Stimulated activated CD8-positive, alpha-beta memory T cell treated with anti-CD3 and anti-CD28 coated beads, Interleukin-15, amount 100 ng/mL, for 48 hours (primary cell): Measurements from ENCODE around the gene GNG12.

ENCODE experiments used
- DNase-seq, 2 donors: peaks; one replicate each; pipeline ENCODE4 v3.0.0-alpha.2; 2020; ENCODE audit warnings: low read depth in 2 of 2

The GNG12 gene

GRCh38 chr1:67832737-67833601, at the start of gene GNG12:
Gene GNG12, minus strand, starts transcription at chr1:67833467. Its CDS starts 125,781 bp downstream, at chr1:67707686.
- no peak for DNase-seq

- no peak for DNase-seq
Observed at GRCh38 chr1:67882196-67882958, 49.1 kb upstream of the GNG12 start.

DNA sequence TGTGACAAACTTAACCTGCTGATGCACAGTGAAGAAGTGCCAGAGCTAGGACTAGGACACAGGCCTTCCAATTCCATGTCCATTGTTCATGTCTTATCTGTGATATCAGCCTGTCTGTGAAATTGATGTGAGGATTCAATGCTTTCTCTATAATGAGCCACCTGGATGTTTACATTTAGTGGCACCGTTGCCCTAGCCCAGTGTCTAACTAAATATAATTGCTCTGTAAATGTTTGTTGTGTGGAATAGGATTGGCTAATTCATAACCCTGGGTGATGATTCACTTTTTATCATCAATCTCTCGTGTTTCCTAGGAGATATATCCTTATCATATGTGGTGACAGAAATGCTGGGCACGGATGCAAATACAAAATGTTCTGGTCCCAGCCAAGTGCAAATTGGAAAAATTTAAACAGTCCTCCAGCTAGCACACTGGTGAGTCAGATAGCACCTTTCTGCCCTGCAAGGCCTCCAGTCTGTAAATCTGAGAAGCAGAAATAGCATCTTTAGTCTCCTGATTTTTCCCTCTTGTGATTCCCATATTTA, 46.9 kb upstream of the GNG12 start:
- DNase-seq: no peak

DNA sequence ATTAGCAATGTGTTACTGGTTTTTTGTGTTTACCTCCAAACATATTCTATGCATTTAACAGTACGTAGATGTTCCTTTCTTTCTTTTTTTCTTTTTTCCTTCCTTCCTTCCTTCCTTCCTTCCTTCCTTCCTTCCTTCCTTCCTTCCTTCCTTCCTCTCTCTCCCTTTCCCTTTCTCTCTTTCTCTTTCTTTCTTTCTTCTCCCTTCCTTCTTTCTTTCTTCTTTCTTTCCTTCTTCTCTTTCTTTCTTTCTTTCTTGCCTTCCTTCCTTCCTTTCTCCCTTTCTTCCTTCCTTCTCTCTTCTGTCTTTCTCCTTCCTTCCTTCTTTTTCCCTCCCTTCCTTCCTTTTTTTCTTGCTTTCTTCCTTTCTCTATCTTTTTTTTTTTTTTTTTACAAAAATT, 46.2 kb upstream of the GNG12 start:
- no peak for DNase-seq

GRCh38 chr1:67874501-67875111, 41.3 kb upstream of the GNG12 start:
- DNase-seq: no peak

DNA sequence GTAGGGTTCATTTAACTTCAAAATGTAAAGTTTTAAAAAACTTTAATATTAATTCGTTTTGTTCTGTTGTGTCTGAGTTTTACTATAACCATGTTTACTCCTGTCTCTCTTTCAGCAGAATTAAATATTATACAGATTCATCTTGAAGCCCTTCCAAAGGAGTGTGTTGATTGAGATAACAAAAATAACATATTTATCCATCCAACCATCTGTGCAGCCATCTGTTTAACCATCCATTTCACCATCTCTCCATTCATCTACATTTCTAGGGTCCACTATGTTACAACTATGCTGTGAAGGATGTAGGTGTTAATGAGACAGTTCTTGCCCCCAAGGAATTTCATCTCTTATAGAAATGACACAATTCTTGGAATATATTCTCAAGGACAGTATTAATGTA, 36.0 kb upstream of the GNG12 start:
- no peak for DNase-seq

- DNase-seq: no peak
Observed at GRCh38 chr1:67863637-67864036, 30.4 kb upstream of the GNG12 start.

DNA sequence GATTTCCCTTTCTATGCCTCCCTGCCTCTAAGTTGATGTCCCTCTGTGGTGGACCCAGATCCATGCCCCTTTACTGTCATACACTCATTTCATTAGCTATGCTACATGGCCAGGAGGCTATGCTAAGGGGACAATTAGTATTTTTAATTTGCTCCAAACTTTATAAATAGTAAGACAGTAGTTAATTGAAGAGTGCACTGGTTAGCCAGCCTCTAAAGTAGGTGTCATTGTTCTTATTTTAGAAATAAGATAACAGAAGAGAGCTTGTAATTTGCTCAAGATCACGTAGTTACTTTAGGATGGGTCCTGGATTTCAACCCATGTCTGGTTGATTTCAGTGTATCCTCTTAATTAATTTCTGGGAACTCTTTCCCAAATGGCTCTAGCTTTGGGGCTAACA, 29.4 kb upstream of the GNG12 start:
- DNase-seq: no peak

DNA sequence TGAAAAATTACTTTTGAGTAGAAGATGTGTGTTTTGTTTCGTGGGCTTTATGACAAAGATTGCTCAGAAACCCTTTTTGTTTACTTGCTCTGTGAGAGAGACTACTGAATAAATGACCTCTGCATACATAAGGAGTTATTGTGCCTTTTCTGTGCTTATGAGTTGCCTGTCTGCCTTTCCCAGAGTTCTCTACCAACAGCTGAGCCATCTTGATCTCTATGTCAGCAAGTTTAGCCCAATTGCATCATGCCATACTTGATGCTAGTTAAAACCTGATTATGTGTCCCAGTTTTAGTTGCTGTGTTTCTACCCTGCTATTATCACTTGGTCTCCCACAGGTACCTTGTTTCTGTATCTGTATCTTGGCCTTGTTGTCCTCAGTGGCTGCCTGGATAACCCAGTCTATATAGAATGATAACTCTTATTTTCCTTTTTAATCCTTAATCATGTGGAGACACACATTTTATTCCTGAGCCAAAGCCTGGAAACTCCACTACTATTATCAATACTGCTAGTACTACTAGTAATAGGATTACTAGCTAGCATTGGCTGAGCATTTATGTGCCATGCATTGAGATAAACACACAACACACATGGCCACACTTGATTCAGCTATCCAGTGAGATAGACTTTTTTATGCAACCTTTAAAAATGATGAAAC, 28.7 kb upstream of the GNG12 start:
- no peak for DNase-seq

DNA sequence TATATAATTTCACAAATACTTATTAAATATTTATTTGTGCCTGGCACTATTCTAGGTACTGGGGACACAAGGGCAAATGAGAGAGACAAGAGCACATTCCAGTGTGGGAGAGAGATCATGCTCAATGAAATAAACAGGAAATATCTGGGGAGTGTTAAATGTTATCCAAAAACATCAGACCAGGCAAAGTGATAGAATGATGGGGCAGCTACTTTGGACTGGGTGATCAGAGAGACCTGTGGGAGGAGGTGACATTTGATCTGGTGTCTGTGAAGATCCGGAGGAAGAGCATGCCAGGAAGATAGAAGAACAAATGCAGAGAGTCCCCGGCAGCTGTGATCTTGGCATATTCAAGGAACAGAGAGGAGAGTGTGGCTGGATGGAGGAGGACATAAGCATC, 27.5 kb upstream of the GNG12 start:
- DNase-seq: no peak

GRCh38 chr1:67856921-67857320, 23.7 kb upstream of the GNG12 start:
- no peak for DNase-seq

- no peak for DNase-seq
Observed at GRCh38 chr1:67855961-67856360, 22.7 kb upstream of the GNG12 start.

GRCh38 chr1:67855444-67855843, 22.2 kb upstream of the GNG12 start:
- DNase-seq: no peak

DNA sequence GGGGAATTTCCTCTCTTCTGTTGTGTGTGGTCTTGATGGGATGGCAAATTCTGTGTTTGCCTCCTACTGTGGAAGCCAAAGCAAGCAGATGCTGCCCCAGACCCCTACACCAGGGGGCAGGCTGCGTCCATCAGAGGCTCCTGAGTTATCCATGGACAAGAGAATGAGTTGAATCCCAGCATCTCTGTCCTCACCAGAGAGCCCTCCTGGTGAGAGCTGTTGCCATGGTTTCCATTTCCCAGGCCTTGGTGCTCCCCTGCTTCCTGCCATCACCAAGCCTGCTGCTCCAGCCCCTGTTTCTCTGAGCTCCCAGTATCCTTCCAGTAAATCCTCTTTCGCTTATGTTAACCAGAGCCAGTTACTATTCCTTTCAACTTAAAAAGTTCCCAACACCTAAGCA, 20.4 kb upstream of the GNG12 start:
- no peak for DNase-seq

DNA sequence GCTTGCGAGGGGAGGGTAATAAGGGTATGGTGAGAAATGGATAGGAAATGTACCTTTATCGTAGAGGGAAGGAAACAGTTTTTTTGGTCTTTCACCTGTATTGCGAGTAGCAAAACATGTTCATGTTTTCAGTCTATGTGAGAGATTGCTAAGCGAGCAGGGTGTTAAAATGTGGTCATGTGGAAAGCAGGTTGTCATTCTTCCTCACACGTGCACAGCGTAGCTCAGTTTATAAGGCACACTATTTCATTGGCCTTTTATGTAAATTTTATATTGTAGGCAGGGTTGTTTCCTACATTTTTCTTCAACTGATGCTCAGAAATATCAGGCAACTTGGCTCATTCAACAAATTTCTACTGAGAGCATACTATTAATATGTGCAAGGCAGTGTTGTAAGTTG, 18.5 kb upstream of the GNG12 start:
- no peak for DNase-seq

DNA sequence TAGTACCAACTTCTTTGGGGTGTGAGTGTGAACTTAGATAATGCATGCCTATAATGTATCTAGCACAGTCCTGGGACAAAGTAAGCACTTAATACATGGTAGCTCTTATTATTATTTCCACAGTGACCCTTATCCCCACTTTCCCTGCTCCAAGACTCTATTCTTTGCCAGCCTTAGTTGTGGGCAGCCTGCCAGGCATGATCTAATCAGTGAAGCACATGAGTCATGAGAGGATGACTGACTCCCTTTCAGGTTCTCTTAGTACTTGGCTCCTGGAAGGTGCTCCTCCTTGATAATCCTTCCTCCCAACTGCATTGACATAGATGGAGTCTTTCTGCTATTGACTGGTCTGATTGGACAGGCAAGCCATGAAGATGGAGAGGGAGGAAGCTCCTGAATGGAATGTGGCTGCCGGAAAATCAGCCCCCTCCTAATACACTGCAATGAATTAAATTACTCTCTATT, 17.4 kb upstream of the GNG12 start:
- no peak for DNase-seq

DNA sequence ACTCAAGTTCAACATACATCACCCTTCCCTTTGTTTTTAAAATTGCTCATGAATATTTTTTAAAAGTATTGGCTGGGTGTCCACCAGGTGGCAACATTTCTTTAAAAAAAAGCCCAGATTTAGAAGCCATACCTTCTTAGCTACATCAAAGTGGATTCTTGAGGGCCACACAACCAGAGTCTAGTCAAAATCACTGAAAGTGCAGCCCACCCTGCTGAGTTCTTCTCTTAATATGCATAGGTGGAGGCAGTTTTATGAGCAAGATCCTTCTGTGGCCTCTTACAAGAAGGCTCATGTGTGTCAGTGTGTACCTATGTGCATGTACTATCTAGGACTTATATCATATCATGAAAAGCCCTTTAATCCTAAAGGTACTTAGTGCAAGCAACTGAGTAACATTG, 16.9 kb upstream of the GNG12 start:
- no peak for DNase-seq

GRCh38 chr1:67847466-67847865, 14.2 kb upstream of the GNG12 start:
- no peak for DNase-seq

- DNase-seq: no peak
Observed at GRCh38 chr1:67846538-67846937, 13.3 kb upstream of the GNG12 start.

DNA sequence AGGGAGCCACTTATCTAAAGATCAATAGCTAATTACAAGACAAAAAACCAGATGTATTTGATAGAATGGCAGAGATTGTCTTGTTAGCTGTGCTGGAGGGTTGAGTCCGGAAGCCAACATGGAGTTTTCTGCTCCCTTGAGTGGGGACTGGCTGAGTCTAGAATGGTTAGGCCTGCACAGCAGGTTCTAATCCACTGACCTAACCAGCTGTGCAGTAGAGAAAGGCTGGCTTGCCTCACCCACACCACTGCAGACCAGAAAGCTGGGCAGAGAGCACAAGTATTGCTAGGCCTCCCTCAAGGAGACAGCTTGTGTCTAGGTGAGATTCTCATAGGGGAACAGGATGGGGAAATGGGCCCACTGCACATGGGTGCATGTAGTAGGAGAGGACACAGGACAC, 11.7 kb upstream of the GNG12 start:
- DNase-seq: no peak

DNA sequence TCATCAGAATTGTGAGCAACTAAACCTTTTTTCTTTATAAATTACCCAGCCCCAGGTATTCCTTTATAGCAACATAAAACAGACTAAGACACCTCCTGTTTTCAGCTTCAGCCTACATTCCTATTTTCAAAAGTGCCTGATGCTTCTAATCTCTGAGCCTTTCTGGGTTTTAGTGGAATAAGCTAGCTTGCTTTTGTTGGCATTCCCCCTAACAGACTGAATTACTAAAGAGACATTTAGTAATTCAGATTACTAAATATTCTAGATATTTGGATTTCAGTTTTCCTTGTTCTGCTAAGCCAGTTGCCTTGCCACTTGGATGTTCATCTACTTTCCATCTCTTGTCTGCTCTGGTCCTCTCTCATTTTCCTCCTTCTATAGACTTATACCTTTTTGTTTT, 10.5 kb upstream of the GNG12 start:
- DNase-seq: no peak

GRCh38 chr1:67843331-67843730, 10.1 kb upstream of the GNG12 start:
- no peak for DNase-seq
